ENCODE results near the gene SLC22A23.

SLC22A23 gene

GRCh38 chr6:3301506-3301905 lies 155.3 kb downstream of the SLC22A23 start:
- CTCF ChIA-PET = interaction anchor here (0.6 kb wide), 1 partner anchor 540 kb away, joined by 3 read pairs; no protein-coding TSS in a partner anchor

GRCh38 chr6:3299221-3299620 lies 157.6 kb downstream of the SLC22A23 start:
- Histone ChIP-seq H3K9me3 (ENCODE audit: control insufficient read depth, insufficient read depth, low read depth, low read length) (no peaks in the 10 kb centered on the region; the same call in 1 of the 2 replicates), H3K27ac (ENCODE audit: extremely low read depth, low read depth, low read length) (no peak overlapping the region), H3K4me3 (ENCODE audit: low read depth, low read length) (no peak overlapping the region), H3K4me1 (ENCODE audit: control insufficient read depth, insufficient read depth, low read length) (no peaks in the 10 kb centered on the region), H3K36me3 (ENCODE audit: control insufficient read depth in 2 of 2, insufficient read depth in 1 of 2, low read length in 2 of 2) (peaks cover 0 to 14% of the 10 kb centered on the region in 2 experiments; a peak in 1 of 3 replicates)
- TF ChIP-seq ZNF132 (tag by site-specific recombination; IDR thresholded peaks at IDR 0.05; ENCODE audit: borderline replicate concordance) (no peak), ZNF274 (IDR thresholded peaks at IDR 0.05; ENCODE audit: low read length) (no peak), ZNF274 (tag by site-specific recombination; IDR thresholded peaks at IDR 0.05; ENCODE audit: borderline replicate concordance) (no peak), ZNF23 (tag by site-specific recombination; IDR thresholded peaks at IDR 0.05; ENCODE audit: borderline replicate concordance) (no peak), BCL6B (tag by site-specific recombination; IDR thresholded peaks at IDR 0.05) (no peak), ZNF324 (tag by site-specific recombination; IDR thresholded peaks at IDR 0.05) (no peak), ZNF266 (tag by site-specific recombination; IDR thresholded peaks at IDR 0.05; ENCODE audit: low read depth) (no peak), SP2 (tag by site-specific recombination; IDR thresholded peaks at IDR 0.05) (no peak), ZNF561 (tag by site-specific recombination; IDR thresholded peaks at IDR 0.05; ENCODE audit: borderline replicate concordance) (no peak)
- ChIA-PET CTCF (interaction anchor here (0.6 to 1.5 kb wide), 5 partner anchors 15 to 1393 kb away, joined by 3 to 5 read pairs (median 3); no protein-coding TSS in a partner anchor), POLR2A (no interaction called here)

More at GRCh38 chr6:3301506-3301905, 155.3 kb downstream of the SLC22A23 start:
- no peaks in the 10 kb centered on the region for H3K4me1 ChIP-seq (ENCODE audit: control insufficient read depth, insufficient read depth, low read length)
- no peak overlapping the region for H3K4me3 ChIP-seq (ENCODE audit: low read depth, low read length)
- no peaks in the 10 kb centered on the region; the same call in 1 of the 2 replicates for H3K9me3 ChIP-seq (ENCODE audit: control insufficient read depth, insufficient read depth, low read depth, low read length)
- TF ChIP-seq KLF17 (tag by site-specific recombination; IDR thresholded peaks at IDR 0.05) = no peak
- no peak for TF ChIP-seq INSM2 (tag by site-specific recombination; IDR thresholded peaks at IDR 0.05)
- no peak for TF ChIP-seq TCF7L2 (IDR thresholded peaks at IDR 0.05; ENCODE audit: borderline replicate concordance, low read depth, low read length)
- no peak for TF ChIP-seq PRDM1 (tag by site-specific recombination; IDR thresholded peaks at IDR 0.05)
- no peak for TF ChIP-seq ZNF433 (tag by site-specific recombination; IDR thresholded peaks at IDR 0.05; ENCODE audit: low read depth)
- no peak overlapping the region for H3K27ac ChIP-seq (ENCODE audit: extremely low read depth, low read depth, low read length)
- POLR2A ChIA-PET = no interaction called here
- H3K36me3 ChIP-seq (ENCODE audit: control insufficient read depth in 2 of 2, insufficient read depth in 1 of 2, low read length in 2 of 2) = peaks cover 0 to 11% of the 10 kb centered on the region in 2 experiments; a peak in 1 of 3 replicates

GRCh38 chr6:3297909-3298308 lies 158.9 kb downstream of the SLC22A23 start:
- POLR2A ChIA-PET = no interaction called here
- Histone ChIP-seq H3K36me3 (ENCODE audit: control insufficient read depth in 2 of 2, insufficient read depth in 1 of 2, low read length in 2 of 2) (peaks cover 0 to 16% of the 10 kb centered on the region in 2 experiments; a peak in 1 of 3 replicates), H3K27ac (ENCODE audit: extremely low read depth, low read depth, low read length) (no peak overlapping the region), H3K4me3 (ENCODE audit: low read depth, low read length) (no peak overlapping the region), H3K4me1 (ENCODE audit: control insufficient read depth, insufficient read depth, low read length) (no peaks in the 10 kb centered on the region), H3K9me3 (ENCODE audit: control insufficient read depth, insufficient read depth, low read depth, low read length) (no peaks in the 10 kb centered on the region)
- CTCF ChIA-PET = interaction anchor here (1.0 to 2.5 kb wide), 3 partner anchors 18 to 114 kb away, joined by 3 to 10 read pairs (median 5); no protein-coding TSS in a partner anchor
- no peak for TF ChIP-seq ZNF354C (tag by site-specific recombination; IDR thresholded peaks at IDR 0.05; ENCODE audit: borderline replicate concordance, low read depth)
- no peak for TF ChIP-seq ZNF302 (tag by site-specific recombination; IDR thresholded peaks at IDR 0.05; ENCODE audit: low read depth)
- no peak for TF ChIP-seq GLIS1 (tag by site-specific recombination; IDR thresholded peaks at IDR 0.05)
- no peak for TF ChIP-seq ZNF624 (tag by site-specific recombination; IDR thresholded peaks at IDR 0.05)
- TF ChIP-seq ZNF660 (tag by site-specific recombination; IDR thresholded peaks at IDR 0.05) = no peak
- TF ChIP-seq TCF7L2 (IDR thresholded peaks at IDR 0.05; ENCODE audit: borderline replicate concordance, low read depth, low read length) = no peak
- TF ChIP-seq ZNF433 (tag by site-specific recombination; IDR thresholded peaks at IDR 0.05; ENCODE audit: low read depth) = no peak
- TF ChIP-seq ZNF580 (tag by site-specific recombination; IDR thresholded peaks at IDR 0.05) = no peak
- TF ChIP-seq ZNF132 (tag by site-specific recombination; IDR thresholded peaks at IDR 0.05; ENCODE audit: borderline replicate concordance) = no peak
- no peak for TF ChIP-seq ZNF292 (tag by site-specific recombination; IDR thresholded peaks at IDR 0.05; ENCODE audit: borderline replicate concordance, low read depth)
- no peak for TF ChIP-seq ZNF837 (tag by site-specific recombination; IDR thresholded peaks at IDR 0.05)
- no peak for TF ChIP-seq ZNF76 (tag by site-specific recombination; IDR thresholded peaks at IDR 0.05; ENCODE audit: borderline replicate concordance, low read depth)
- TF ChIP-seq ZNF391 (tag by site-specific recombination; IDR thresholded peaks at IDR 0.05; ENCODE audit: borderline replicate concordance, low read depth) = no peak
- TF ChIP-seq ZNF645 (tag by site-specific recombination; IDR thresholded peaks at IDR 0.05) = no peak
